ENCODE results near the gene RC3H1.

RC3H1 gene

GRCh38 chr1:174040387-174040786 is 18.2 kb upstream of the RC3H1 start:
- Mint-ChIP-seq H3K36me3 (ENCODE audit: low read depth) (no peaks in the 10 kb centered on the region), H3K4me1 (ENCODE audit: low read depth) (no peaks in the 10 kb centered on the region)

GRCh38 chr1:174039027-174039426 is 16.9 kb upstream of the RC3H1 start:
- H3K27ac Mint-ChIP-seq: no peak overlapping the region
- H3K9me3 Mint-ChIP-seq: no peaks in the 10 kb centered on the region
- H3K27me3 Mint-ChIP-seq: peaks cover 3% of the 10 kb centered on the region
- no peaks in the 10 kb centered on the region for H3K36me3 Mint-ChIP-seq (ENCODE audit: low read depth)
- H3K4me1 Mint-ChIP-seq (ENCODE audit: low read depth): no peaks in the 10 kb centered on the region
- H3K4me3 Mint-ChIP-seq: no peak overlapping the region

More at GRCh38 chr1:174040387-174040786, 18.2 kb upstream of the RC3H1 start:
- Mint-ChIP-seq H3K27ac (peak overlapping the region; percentile 11), H3K9me3 (no peaks in the 10 kb centered on the region), H3K27me3 (peaks cover 3% of the 10 kb centered on the region), H3K4me3 (no peak overlapping the region)

- H3K27me3 Mint-ChIP-seq: peaks cover 3% of the 10 kb centered on the region
- no peaks in the 10 kb centered on the region for H3K4me1 Mint-ChIP-seq (ENCODE audit: low read depth)
- H3K4me3 Mint-ChIP-seq: no peak overlapping the region
- no peaks in the 10 kb centered on the region for H3K36me3 Mint-ChIP-seq (ENCODE audit: low read depth)
- no peaks in the 10 kb centered on the region for H3K9me3 Mint-ChIP-seq
- H3K27ac Mint-ChIP-seq: no peak overlapping the region
These were observed 14.6 kb upstream of the RC3H1 start for GRCh38 chr1:174036798-174037197.

- Mint-ChIP-seq H3K4me3 (no peak overlapping the region), H3K36me3 (ENCODE audit: low read depth) (no peaks in the 10 kb centered on the region), H3K9me3 (no peaks in the 10 kb centered on the region), H3K27ac (no peak overlapping the region), H3K27me3 (peaks cover 3% of the 10 kb centered on the region), H3K4me1 (ENCODE audit: low read depth) (no peaks in the 10 kb centered on the region)
These were observed 14.0 kb upstream of the RC3H1 start for GRCh38 chr1:174036204-174036603.

- Mint-ChIP-seq H3K4me1 (ENCODE audit: low read depth) (no peaks in the 10 kb centered on the region), H3K27ac (no peak overlapping the region), H3K9me3 (no peaks in the 10 kb centered on the region), H3K27me3 (peaks cover 3% of the 10 kb centered on the region), H3K4me3 (no peak overlapping the region), H3K36me3 (ENCODE audit: low read depth) (no peaks in the 10 kb centered on the region)
These were observed 10.6 kb upstream of the RC3H1 start for GRCh38 chr1:174032671-174033222.

GRCh38 chr1:174031099-174031498 is 8.9 kb upstream of the RC3H1 start:
- H3K4me3 Mint-ChIP-seq: no peak overlapping the region
- H3K36me3 Mint-ChIP-seq (ENCODE audit: low read depth): no peaks in the 10 kb centered on the region
- H3K27ac Mint-ChIP-seq: no peak overlapping the region
- no peaks in the 10 kb centered on the region for H3K4me1 Mint-ChIP-seq (ENCODE audit: low read depth)
- no peaks in the 10 kb centered on the region for H3K9me3 Mint-ChIP-seq
- no peaks in the 10 kb centered on the region for H3K27me3 Mint-ChIP-seq

- no peak overlapping the region for H3K27ac Mint-ChIP-seq
- H3K4me3 Mint-ChIP-seq: no peak overlapping the region
- H3K9me3 Mint-ChIP-seq: no peaks in the 10 kb centered on the region
- peaks cover 3% of the 10 kb centered on the region for H3K4me1 Mint-ChIP-seq (ENCODE audit: low read depth)
- H3K27me3 Mint-ChIP-seq: no peaks in the 10 kb centered on the region
- no peaks in the 10 kb centered on the region for H3K36me3 Mint-ChIP-seq (ENCODE audit: low read depth)
These were observed 6.3 kb upstream of the RC3H1 start for GRCh38 chr1:174028495-174028894.

GRCh38 chr1:174023440-174023839 is 1.3 kb upstream of the RC3H1 start:
- Mint-ChIP-seq H3K4me3 (peak overlapping the region; percentile 95), H3K36me3 (ENCODE audit: low read depth) (peaks cover 17% of the 10 kb centered on the region), H3K27ac (no peak overlapping the region)

GRCh38 chr1:174022976-174023277 is 770 bp upstream of the RC3H1 start:
- Mint-ChIP-seq H3K27ac (peak overlapping the region; percentile 94), H3K36me3 (ENCODE audit: low read depth) (peaks cover 17% of the 10 kb centered on the region), H3K4me3 (peak overlapping the region; percentile 95), H3K9me3 (no peaks in the 10 kb centered on the region), H3K4me1 (ENCODE audit: low read depth) (peaks cover 43% of the 10 kb centered on the region), H3K27me3 (no peaks in the 10 kb centered on the region)

More at GRCh38 chr1:174023440-174023839, 1.3 kb upstream of the RC3H1 start:
- Mint-ChIP-seq H3K27me3 (no peaks in the 10 kb centered on the region), H3K4me1 (ENCODE audit: low read depth) (peaks cover 38% of the 10 kb centered on the region), H3K9me3 (no peaks in the 10 kb centered on the region)

- peak overlapping the region; percentile 95 for H3K4me3 Mint-ChIP-seq
- peaks cover 23% of the 10 kb centered on the region for H3K36me3 Mint-ChIP-seq (ENCODE audit: low read depth)
- peaks cover 56% of the 10 kb centered on the region for H3K4me1 Mint-ChIP-seq (ENCODE audit: low read depth)
- peak overlapping the region; percentile 93 for H3K27ac Mint-ChIP-seq
- no peaks in the 10 kb centered on the region for H3K9me3 Mint-ChIP-seq
- H3K27me3 Mint-ChIP-seq: no peaks in the 10 kb centered on the region
These were observed 522 bp downstream of the RC3H1 start for GRCh38 chr1:174021591-174022079.

GRCh38 chr1:174018565-174018964 is 3.6 kb downstream of the RC3H1 start:
- Mint-ChIP-seq H3K36me3 (ENCODE audit: low read depth) (peaks cover 26% of the 10 kb centered on the region), H3K4me1 (ENCODE audit: low read depth) (peaks cover 71% of the 10 kb centered on the region), H3K4me3 (no peak overlapping the region), H3K27ac (no peak overlapping the region), H3K27me3 (no peaks in the 10 kb centered on the region), H3K9me3 (no peaks in the 10 kb centered on the region)

- Mint-ChIP-seq H3K36me3 (ENCODE audit: low read depth) (peaks cover 33% of the 10 kb centered on the region), H3K4me1 (ENCODE audit: low read depth) (peaks cover 74% of the 10 kb centered on the region), H3K27ac (no peak overlapping the region), H3K27me3 (no peaks in the 10 kb centered on the region), H3K4me3 (no peak overlapping the region), H3K9me3 (no peaks in the 10 kb centered on the region)
These were observed 4.8 kb downstream of the RC3H1 start for GRCh38 chr1:174017231-174017970.

- Mint-ChIP-seq H3K36me3 (ENCODE audit: low read depth) (peaks cover 34% of the 10 kb centered on the region), H3K9me3 (peaks cover 4% of the 10 kb centered on the region), H3K27me3 (no peaks in the 10 kb centered on the region), H3K4me3 (no peak overlapping the region), H3K4me1 (ENCODE audit: low read depth) (peaks cover 75% of the 10 kb centered on the region), H3K27ac (peak overlapping the region; percentile 66)
These were observed 8.2 kb downstream of the RC3H1 start for GRCh38 chr1:174013864-174014418.

GRCh38 chr1:174008979-174009378 is 13.2 kb downstream of the RC3H1 start:
- peaks cover 4% of the 10 kb centered on the region for H3K9me3 Mint-ChIP-seq
- peaks cover 39% of the 10 kb centered on the region for H3K36me3 Mint-ChIP-seq (ENCODE audit: low read depth)
- no peak overlapping the region for H3K27ac Mint-ChIP-seq
- no peak overlapping the region for H3K4me3 Mint-ChIP-seq
- peaks cover 72% of the 10 kb centered on the region for H3K4me1 Mint-ChIP-seq (ENCODE audit: low read depth)
- no peaks in the 10 kb centered on the region for H3K27me3 Mint-ChIP-seq

GRCh38 chr1:174008269-174008668 is 13.9 kb downstream of the RC3H1 start:
- Mint-ChIP-seq H3K9me3 (peaks cover 4% of the 10 kb centered on the region), H3K36me3 (ENCODE audit: low read depth) (peaks cover 38% of the 10 kb centered on the region), H3K4me3 (no peak overlapping the region), H3K27me3 (no peaks in the 10 kb centered on the region), H3K4me1 (ENCODE audit: low read depth) (peaks cover 67% of the 10 kb centered on the region), H3K27ac (no peak overlapping the region)
